Fibroblast of lung (primary cell): Measurements from ENCODE around the gene TRIM47. TPM values are rescaled to one million over a fixed set of nuclear protein-coding genes. Genes with fewer than 3 reads are reported as not detected.

ENCODE experiments used
- DNase-seq, 2 donors: peaks; one replicate each; pipeline versions ENCODE4 v3.0.0 to v3.0.0-alpha.2; 2010; ENCODE audit warnings: low read depth in 2 of 2
- H2AFZ ChIP-seq: 2 replicates; pipeline ENCODE4 v1.5.1; 2012; ENCODE audit warnings: low read length, control low read depth, inconsistent platforms
- H3K27ac ChIP-seq: 2 replicates; pipeline ENCODE4 v1.5.1; 2011; ENCODE audit warnings: low read length, control low read depth; ENCODE audit not compliant: insufficient read depth
- H3K27me3 ChIP-seq: 2 replicates; pipeline ENCODE4 v1.5.1; 2011; ENCODE audit warnings: mild to moderate bottlenecking, low read length; ENCODE audit not compliant: control insufficient read depth, insufficient read depth
- H3K36me3 ChIP-seq: 2 replicates; pipeline ENCODE4 v1.5.1; 2011; ENCODE audit warnings: low read length; ENCODE audit not compliant: control insufficient read depth, insufficient read depth
- H3K4me1 ChIP-seq: 2 replicates; pipeline ENCODE4 v1.5.1; 2011; ENCODE audit warnings: low read length; ENCODE audit not compliant: control insufficient read depth, insufficient read depth; ENCODE audit errors: extremely low read depth
- H3K4me2 ChIP-seq: 2 replicates; pipeline ENCODE4 v1.5.1; 2011; ENCODE audit warnings: low read length, control low read depth; ENCODE audit not compliant: insufficient read depth; ENCODE audit errors: extremely low read depth
- H3K4me3 ChIP-seq, 4 experiments: fragments of 200-600 bp in 1 of 4; sonication (generic) in 1 of 4; replicated peaks in 1 of 4; 2 replicates each; pipeline ENCODE4 v1.5.1; 2011 to 2016; ENCODE audit warnings: low read length in 4 of 4, low read depth in 3 of 4, mild to moderate bottlenecking in 3 of 4, control low read depth in 2 of 4, inconsistent platforms in 1 of 4, mixed read lengths in 1 of 4; ENCODE audit not compliant: insufficient read depth in 1 of 4; ENCODE audit errors: control extremely low read depth in 1 of 4
- H3K79me2 ChIP-seq: 2 replicates; pipeline ENCODE4 v1.5.1; 2012; ENCODE audit warnings: mild to moderate bottlenecking, low read length, inconsistent platforms; ENCODE audit not compliant: control insufficient read depth, insufficient read depth
- H3K9ac ChIP-seq: 2 replicates; pipeline ENCODE4 v1.5.1; 2011; ENCODE audit warnings: mild to moderate bottlenecking, low read length, control low read depth; ENCODE audit not compliant: insufficient read depth
- H3K9me3 ChIP-seq: 2 replicates; pipeline ENCODE4 v1.5.1; 2012; ENCODE audit warnings: low read depth, low read length; ENCODE audit not compliant: control insufficient read depth, insufficient read depth
- H4K20me1 ChIP-seq: 2 replicates; pipeline ENCODE4 v1.5.1; 2011; ENCODE audit warnings: low read length; ENCODE audit not compliant: control insufficient read depth, insufficient read depth; ENCODE audit errors: extremely low read depth
- CTCF ChIP-seq, 2 donors: IDR thresholded peaks in 1 of 2; conservative IDR thresholded peaks in 1 of 2; 1 replicate in 1 of 2; 2 replicates in 1 of 2; pipeline ENCODE4 v1.5.1; 2011 to 2012; ENCODE audit warnings: low read length in 2 of 2, control low read depth in 1 of 2, inconsistent platforms in 1 of 2, low read depth in 1 of 2, mild to moderate bottlenecking in 1 of 2
- EZH2 ChIP-seq: IDR thresholded peaks from 2 replicates; pipeline ENCODE4 v1.5.1; 2012; ENCODE audit warnings: low read length, control low read depth, mild to moderate bottlenecking; ENCODE audit errors: missing control alignments
- polyA plus RNA-seq, 2 donors: library from polyadenylated mRNA; depleted of rRNA in 1 of 2; stranded (reverse) in 1 of 2; unstranded in 1 of 2; fragments of >200 nt; gene quantifications; 2 replicates each; pipeline ENCODE4 v1.2.1, GENCODE V29; 2011 to 2012; ENCODE audit warnings: missing spikeins in 1 of 2
- total RNA-seq: library from RNA; depleted of rRNA; stranded (reverse); fragments of >200 nt; gene quantifications from 2 replicates; pipeline ENCODE4 v1.2.1, GENCODE V29; 2014

Gene TRIM47
- total and polyA plus RNA-seq, 2 donors (not counting 1 experiment from before 2014, with no cell fraction given), result 2.2 to 16.0 TPM

- DNase-seq, result no peak
- TF ChIP-seq CTCF (conservative IDR thresholded peaks at IDR 0.05 in 1 of 2, IDR thresholded peaks at IDR 0.05 in 1 of 2; ENCODE audit: low read depth in 1 of 2, low read length in 2 of 2) (no peak), EZH2 (no peak)
- H4K20me1 ChIP-seq, result no peaks in the 10 kb centered on the region
- H3K36me3 ChIP-seq, result peaks cover 3% of the 10 kb centered on the region
- H3K9me3 ChIP-seq, result no peaks in the 10 kb centered on the region
- H3K27ac ChIP-seq, result no peak overlapping the region
- no peak overlapping the region for H3K4me2 ChIP-seq
- H3K9ac ChIP-seq, result no peak overlapping the region
- H3K4me3 ChIP-seq, result no peak overlapping the region
- H2AFZ ChIP-seq, result no peak overlapping the region
- no peaks in the 10 kb centered on the region for H3K27me3 ChIP-seq
- H3K4me1 ChIP-seq, result no peaks in the 10 kb centered on the region
- H3K79me2 ChIP-seq, result no peaks in the 10 kb centered on the region
Measured at GRCh38 chr17:75925912-75926311, 47.5 kb upstream of the TRIM47 start.

GRCh38 chr17:75925103-75925502, 46.7 kb upstream of the TRIM47 start:
- TF ChIP-seq CTCF (conservative IDR thresholded peaks at IDR 0.05 in 1 of 2, IDR thresholded peaks at IDR 0.05 in 1 of 2; ENCODE audit: low read depth in 1 of 2, low read length in 2 of 2) (no peak), EZH2 (no peak)
- no peak for DNase-seq
- Histone ChIP-seq H3K79me2 (no peaks in the 10 kb centered on the region), H3K9ac (no peak overlapping the region), H3K4me2 (no peak overlapping the region), H3K27ac (no peak overlapping the region), H3K4me1 (no peaks in the 10 kb centered on the region), H3K9me3 (no peaks in the 10 kb centered on the region), H3K4me3 (no peak overlapping the region), H3K27me3 (no peaks in the 10 kb centered on the region), H2AFZ (no peak overlapping the region), H3K36me3 (peaks cover 3% of the 10 kb centered on the region), H4K20me1 (no peaks in the 10 kb centered on the region)

- no peak overlapping the region for H2AFZ ChIP-seq
- no peaks in the 10 kb centered on the region for H3K4me1 ChIP-seq
- DNase-seq, result no peak
- H3K9ac ChIP-seq, result no peak overlapping the region
- no peaks in the 10 kb centered on the region for H4K20me1 ChIP-seq
- H3K9me3 ChIP-seq, result no peaks in the 10 kb centered on the region
- peaks cover 3% of the 10 kb centered on the region for H3K36me3 ChIP-seq
- no peak overlapping the region for H3K4me3 ChIP-seq
- no peak overlapping the region for H3K4me2 ChIP-seq
- no peak overlapping the region for H3K27ac ChIP-seq
- H3K27me3 ChIP-seq, result no peaks in the 10 kb centered on the region
- H3K79me2 ChIP-seq, result no peaks in the 10 kb centered on the region
- TF ChIP-seq CTCF (conservative IDR thresholded peaks at IDR 0.05 in 1 of 2, IDR thresholded peaks at IDR 0.05 in 1 of 2; ENCODE audit: low read depth in 1 of 2, low read length in 2 of 2), result no peak
- no peak for TF ChIP-seq EZH2
Measured at GRCh38 chr17:75922963-75923874, 44.8 kb upstream of the TRIM47 start.
